ENCODE measurements around the gene ACACB. TPM values are rescaled to one million over a fixed set of nuclear protein-coding genes. Genes with fewer than 3 reads are reported as not detected.

Gene ACACB
- total and polyA plus RNA-seq, 2 donors (not counting 3 experiments of a cell fraction or from before 2014, with no cell fraction given): 1.3 to 5.7 TPM

DNA sequence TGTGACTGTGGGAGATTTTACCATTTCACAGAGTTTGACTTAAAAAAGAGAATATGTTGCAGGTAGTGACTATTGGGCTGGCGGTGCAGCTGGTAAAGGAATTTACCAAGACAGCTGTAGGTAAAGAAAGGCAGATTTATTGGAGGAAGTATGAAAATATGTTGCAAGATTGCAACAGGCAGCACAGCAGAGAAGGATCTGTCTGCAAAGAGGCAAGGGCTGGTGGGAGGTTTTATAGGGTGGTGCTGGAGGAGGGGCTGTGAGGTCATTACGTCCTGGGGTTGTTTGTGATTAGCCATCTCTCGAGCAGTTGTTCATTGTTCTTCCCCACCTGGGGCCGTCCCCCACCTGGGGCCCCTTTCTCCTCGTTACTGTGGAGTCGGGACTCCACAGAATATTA, 62.1 kb downstream of the ACACB start:
- H4K20me1 ChIP-seq (replicated peaks; ENCODE audit: control insufficient read depth, extremely low read depth, insufficient read depth, low read length): no peaks in the 10 kb centered on the region
- dilution Hi-C loops (cut with MboI; ENCODE audit: extremely low pct_ligation_motif_present, low sequenced_read_pairs) (no loop called here), intact Hi-C loops (cut with micrococcal nuclease) (no loop called here)
- H3K9me1 ChIP-seq (replicated peaks; ENCODE audit: control insufficient read depth, extremely low read depth, insufficient read depth, low read length): no peaks in the 10 kb centered on the region
- H3K4me2 ChIP-seq (ENCODE audit: insufficient read depth, low read length): no peak overlapping the region
- no peak for DNase-seq (ENCODE audit: low read depth, low spot score)
- no peaks in the 10 kb centered on the region for H3K4me1 ChIP-seq (ENCODE audit: control insufficient read depth, extremely low read depth, insufficient read depth, low read length)
- no peaks in the 10 kb centered on the region for H3K79me2 ChIP-seq (ENCODE audit: control insufficient read depth, insufficient read depth, low read length)
- H3K4me3 ChIP-seq (replicated peaks in 1 of 3; ENCODE audit: insufficient read depth in 1 of 3, low read depth in 1 of 3, low read length in 3 of 3): no peak overlapping the region
- BruUV-seq (replicated peaks): no TSS peak
- no peaks in the 10 kb centered on the region for H3K27me3 ChIP-seq (ENCODE audit: control insufficient read depth in 2 of 2, insufficient read depth in 2 of 2, low read length in 2 of 2)
- CTCF ChIA-PET: no interaction called here
- FAIRE-seq: no peak
- POLR2A ChIA-PET: no interaction called here
- TF ChIP-seq POLR2A (IDR thresholded peaks at IDR 0.05; ENCODE audit: low read depth, low read length): no peak
- no peak for TF ChIP-seq MYC (IDR thresholded peaks at IDR 0.05; ENCODE audit: low read depth, low read length)
- TF ChIP-seq, protein P1, sequence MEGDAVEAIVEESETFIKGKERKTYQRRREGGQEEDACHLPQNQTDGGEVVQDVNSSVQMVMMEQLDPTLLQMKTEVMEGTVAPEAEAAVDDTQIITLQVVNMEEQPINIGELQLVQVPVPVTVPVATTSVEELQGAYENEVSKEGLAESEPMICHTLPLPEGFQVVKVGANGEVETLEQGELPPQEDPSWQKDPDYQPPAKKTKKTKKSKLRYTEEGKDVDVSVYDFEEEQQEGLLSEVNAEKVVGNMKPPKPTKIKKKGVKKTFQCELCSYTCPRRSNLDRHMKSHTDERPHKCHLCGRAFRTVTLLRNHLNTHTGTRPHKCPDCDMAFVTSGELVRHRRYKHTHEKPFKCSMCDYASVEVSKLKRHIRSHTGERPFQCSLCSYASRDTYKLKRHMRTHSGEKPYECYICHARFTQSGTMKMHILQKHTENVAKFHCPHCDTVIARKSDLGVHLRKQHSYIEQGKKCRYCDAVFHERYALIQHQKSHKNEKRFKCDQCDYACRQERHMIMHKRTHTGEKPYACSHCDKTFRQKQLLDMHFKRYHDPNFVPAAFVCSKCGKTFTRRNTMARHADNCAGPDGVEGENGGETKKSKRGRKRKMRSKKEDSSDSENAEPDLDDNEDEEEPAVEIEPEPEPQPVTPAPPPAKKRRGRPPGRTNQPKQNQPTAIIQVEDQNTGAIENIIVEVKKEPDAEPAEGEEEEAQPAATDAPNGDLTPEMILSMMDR (IDR thresholded peaks at IDR 0.05; ENCODE audit: extremely low read depth in 1 of 2, insufficient read depth in 1 of 2, low read depth in 1 of 2, low read length in 2 of 2): no peak
- TF ChIP-seq, protein P2, sequence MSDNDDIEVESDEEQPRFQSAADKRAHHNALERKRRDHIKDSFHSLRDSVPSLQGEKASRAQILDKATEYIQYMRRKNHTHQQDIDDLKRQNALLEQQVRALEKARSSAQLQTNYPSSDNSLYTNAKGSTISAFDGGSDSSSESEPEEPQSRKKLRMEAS (IDR thresholded peaks at IDR 0.05; ENCODE audit: insufficient read depth, insufficient read length): no peak
- no peak for TF ChIP-seq EZH2 (IDR thresholded peaks at IDR 0.05; ENCODE audit: borderline replicate concordance, low read depth, low read length, severe bottlenecking)
- no peak for TF ChIP-seq FOS (IDR thresholded peaks at IDR 0.05; ENCODE audit: borderline replicate concordance, insufficient read depth, low read length)
- no peak for TF ChIP-seq GATA2 (IDR thresholded peaks at IDR 0.05; ENCODE audit: insufficient read depth, insufficient read length, low read depth, low read length)
- no peak for TF ChIP-seq JUN (IDR thresholded peaks at IDR 0.05; ENCODE audit: borderline replicate concordance, insufficient read depth, insufficient read length, low read depth)
- no peak for TF ChIP-seq POLR2AphosphoS5 (IDR thresholded peaks at IDR 0.05; ENCODE audit: insufficient read depth, low read depth, low read length)
- no peaks in the 10 kb centered on the region for H3K36me3 ChIP-seq (ENCODE audit: control insufficient read depth in 2 of 2, extremely low read depth in 1 of 2, insufficient read depth in 2 of 2, low read length in 2 of 2)
- H2AFZ ChIP-seq (ENCODE audit: low read depth, low read length): no peak overlapping the region
- no peak overlapping the region for H3K9ac ChIP-seq (replicated peaks; ENCODE audit: extremely low read depth, insufficient read depth, low read length)
- H3K27ac ChIP-seq (ENCODE audit: insufficient read depth, low read depth, low read length): no peak overlapping the region
- no peaks in the 10 kb centered on the region for H3K9me3 ChIP-seq (replicated peaks; ENCODE audit: control insufficient read depth, insufficient read depth, low read length)

Measured in endothelial cell of umbilical vein (primary cell).